Kidney (tissue), 14 donors: ENCODE results near the gene MYRIP. TPM values are rescaled to one million over a fixed set of nuclear protein-coding genes. Genes with fewer than 3 reads are reported as not detected.
A peak's percentile ranks its signal among the peaks of the same experiment; 100 is the strongest.

ENCODE experiments used
- DNase-seq, 5 donors: peaks; one replicate each; pipeline ENCODE4 v3.0.0-alpha.2; 2013 to 2020
- FAIRE-seq: peaks from 2 replicates; lab custom pipeline; 2012; peaks lifted over from hg19 to GRCh38; lab: Jason Lieb, UNC
- H3K27ac ChIP-seq, 2 donors: one replicate each; pipeline ENCODE4 v1.7.0; 2013; ENCODE audit warnings: low read depth in 2 of 2, low read length in 2 of 2, inconsistent platforms in 1 of 2
- H3K27me3 ChIP-seq: one replicate; pipeline ENCODE4 v1.7.1; 2013; ENCODE audit warnings: low read length, inconsistent platforms; ENCODE audit not compliant: control insufficient read depth, insufficient read depth
- H3K36me3 ChIP-seq, 3 donors: one replicate each; pipeline versions ENCODE4 v1.7.0 to v1.7.1; 2013; ENCODE audit warnings: low read length in 3 of 3, control low read depth in 1 of 3, inconsistent platforms in 1 of 3; ENCODE audit not compliant: insufficient read depth in 3 of 3, control insufficient read depth in 2 of 3
- H3K4me1 ChIP-seq, 3 donors: one replicate each; pipeline versions ENCODE4 v1.7.0 to v1.7.1; 2013; ENCODE audit warnings: low read length in 3 of 3, inconsistent platforms in 1 of 3, low read depth in 1 of 3; ENCODE audit not compliant: control insufficient read depth in 2 of 3, insufficient read depth in 2 of 3
- H3K4me3 ChIP-seq, 3 donors: one replicate each; pipeline versions ENCODE4 v1.7.0 to v1.8.1; 2013; ENCODE audit warnings: low read length in 3 of 3, control low read depth in 1 of 3, inconsistent platforms in 1 of 3
- H3K9ac ChIP-seq, 3 donors: one replicate each; pipeline versions ENCODE4 v1.7.0 to v1.7.1; 2013; ENCODE audit warnings: low read length in 3 of 3, control low read depth in 1 of 3, inconsistent platforms in 1 of 3
- H3K9me3 ChIP-seq, 3 donors: one replicate each; pipeline versions ENCODE4 v1.7.0 to v1.7.1; 2013; ENCODE audit warnings: low read length in 3 of 3, control low read depth in 1 of 3, inconsistent platforms in 1 of 3; ENCODE audit not compliant: control insufficient read depth in 2 of 3, insufficient read depth in 1 of 3
- intact Hi-C: fragments of 100-400 bp; cut with DNase I; formaldehyde crosslinking; loops from one replicate; pipeline ENCODE4 v1.11.1; 2022
- polyA plus RNA-seq: library from polyadenylated mRNA; stranded (reverse); fragments of 350-450 nt; fragmentation: Illumina TruSeq; extraction: RNeasy Lipid Tissue Mini Kit (QIAGEN cat#74804); gene quantifications from one replicate; pipeline ENCODE4 v1.2.3, GENCODE V29; 2014; ENCODE audit warnings: low read depth, low replicate concordance; ENCODE audit not compliant: insufficient read depth
- total RNA-seq: library from RNA; stranded (reverse); fragmentation: NEBNext Ultra II Directional; extraction: Animal tissue kit (Norgen Biotek cat#: 25700); gene quantifications from one replicate; pipeline ENCODE4 v1.2.1, GENCODE V29; 2021
- TF ChIP-seq, protein P1 (sequence below): IDR thresholded peaks from 3 replicates; pipeline ENCODE4 v1.5.1; 2012; ENCODE audit warnings: mild to moderate bottlenecking, moderate library complexity, borderline replicate concordance; ENCODE audit not compliant: insufficient read depth; ENCODE audit errors: extremely low read depth
- donor health status: control.
- donor health status: control.
- donor health status: control.
- donor health status: control.
- donor health status: control.
- donor health status: DM: yes; HTN: yes; CAD: no.
- donor health status: Normal renal cell carcinoma (clear cell type).

MYRIP gene
- total and polyA plus RNA-seq, 2 donors from 2014 or later, result 0.92 to 6.6 TPM

DNA sequence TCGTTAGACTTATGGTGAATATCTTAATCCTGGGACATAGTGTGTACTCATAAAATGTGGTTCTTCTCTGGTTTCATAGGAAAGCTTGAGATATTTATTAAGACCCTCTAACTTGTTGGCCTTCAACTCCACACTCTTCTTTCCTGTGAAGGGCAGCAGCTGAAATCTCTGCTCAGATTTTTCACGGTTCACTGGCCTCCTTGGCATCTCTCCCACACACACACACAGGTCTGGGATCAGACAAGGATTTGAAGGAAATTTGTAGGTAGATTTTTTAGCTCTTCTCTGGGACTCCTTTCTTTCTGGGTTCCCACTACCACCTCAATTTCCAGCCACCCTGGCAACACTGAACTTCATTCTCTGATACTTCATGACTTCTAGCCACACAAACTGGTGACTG, 70.2 kb downstream of the MYRIP start:
- intact Hi-C loops, result no loop called here
- FAIRE-seq, result no peak
- no peak overlapping the region for H3K9ac ChIP-seq

DNA sequence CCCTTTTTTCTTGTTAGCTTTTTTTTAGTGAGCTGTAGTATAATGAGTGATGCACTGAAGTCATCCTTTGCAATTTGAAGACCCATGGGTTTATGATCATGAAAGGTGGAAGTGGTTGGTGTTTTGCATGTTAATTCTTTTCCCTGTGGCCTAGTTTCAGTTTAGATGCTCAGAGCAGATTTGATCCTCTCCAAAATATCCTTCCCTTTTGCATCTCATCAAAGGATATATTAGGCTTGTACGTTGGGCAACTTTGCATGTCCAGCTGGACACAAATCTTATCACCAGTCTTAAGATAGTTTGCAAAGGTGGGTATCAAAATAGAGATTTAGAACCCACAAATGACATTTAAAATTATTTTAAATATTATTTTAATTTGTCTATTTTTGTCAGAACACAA, 72.7 kb downstream of the MYRIP start:
- Histone ChIP-seq H3K9ac (no peak overlapping the region), H3K4me1 (peaks cover 0 to 7% (median 0%) of the 10 kb centered on the region in 3 donors), H3K9me3 (peaks cover 0 to 4% (median 0%) of the 10 kb centered on the region in 3 donors), H3K36me3 (no peaks in the 10 kb centered on the region), H3K27me3 (no peaks in the 10 kb centered on the region), H3K4me3 (no peak overlapping the region), H3K27ac (no peak overlapping the region)
- DNase-seq (no peak), FAIRE-seq (no peak)
- TF ChIP-seq, protein P1, sequence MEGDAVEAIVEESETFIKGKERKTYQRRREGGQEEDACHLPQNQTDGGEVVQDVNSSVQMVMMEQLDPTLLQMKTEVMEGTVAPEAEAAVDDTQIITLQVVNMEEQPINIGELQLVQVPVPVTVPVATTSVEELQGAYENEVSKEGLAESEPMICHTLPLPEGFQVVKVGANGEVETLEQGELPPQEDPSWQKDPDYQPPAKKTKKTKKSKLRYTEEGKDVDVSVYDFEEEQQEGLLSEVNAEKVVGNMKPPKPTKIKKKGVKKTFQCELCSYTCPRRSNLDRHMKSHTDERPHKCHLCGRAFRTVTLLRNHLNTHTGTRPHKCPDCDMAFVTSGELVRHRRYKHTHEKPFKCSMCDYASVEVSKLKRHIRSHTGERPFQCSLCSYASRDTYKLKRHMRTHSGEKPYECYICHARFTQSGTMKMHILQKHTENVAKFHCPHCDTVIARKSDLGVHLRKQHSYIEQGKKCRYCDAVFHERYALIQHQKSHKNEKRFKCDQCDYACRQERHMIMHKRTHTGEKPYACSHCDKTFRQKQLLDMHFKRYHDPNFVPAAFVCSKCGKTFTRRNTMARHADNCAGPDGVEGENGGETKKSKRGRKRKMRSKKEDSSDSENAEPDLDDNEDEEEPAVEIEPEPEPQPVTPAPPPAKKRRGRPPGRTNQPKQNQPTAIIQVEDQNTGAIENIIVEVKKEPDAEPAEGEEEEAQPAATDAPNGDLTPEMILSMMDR, result no peak
- intact Hi-C loops, result no loop called here

More for the DNA sequence above, 70.2 kb downstream of the MYRIP start:
- H3K4me1 ChIP-seq, result peaks cover 0 to 7% (median 0%) of the 10 kb centered on the region in 3 donors
- no peaks in the 10 kb centered on the region for H3K27me3 ChIP-seq
- H3K36me3 ChIP-seq, result no peaks in the 10 kb centered on the region
- peak in 3 of 5 donors; percentile 20 to 29 (median 24) for DNase-seq
- no peak overlapping the region for H3K27ac ChIP-seq
- peaks cover 0 to 4% (median 0%) of the 10 kb centered on the region in 3 donors for H3K9me3 ChIP-seq
- TF ChIP-seq, protein P1, result no peak
- no peak overlapping the region for H3K4me3 ChIP-seq

DNA sequence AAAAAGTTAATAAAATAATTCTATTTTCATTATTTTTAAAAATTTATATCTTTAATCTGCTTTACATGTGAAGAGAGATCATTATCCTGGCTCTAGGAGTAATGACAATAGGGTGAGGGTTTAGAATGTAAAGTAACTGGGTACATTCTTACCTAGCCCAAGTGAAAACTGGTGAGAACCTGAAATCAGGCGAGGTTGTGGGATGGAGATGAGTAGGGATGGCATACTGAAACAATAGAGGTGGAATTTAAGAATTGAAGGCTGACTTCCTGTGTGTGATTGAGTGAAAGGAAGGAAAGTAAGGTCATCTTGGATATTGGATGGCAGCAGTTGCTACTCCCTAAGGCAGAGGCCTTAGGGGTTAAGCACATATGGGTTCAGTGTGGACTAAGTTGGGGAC, 82.7 kb downstream of the MYRIP start:
- Histone ChIP-seq H3K9me3 (no peaks in the 10 kb centered on the region), H3K4me1 (no peaks in the 10 kb centered on the region), H3K9ac (no peak overlapping the region), H3K36me3 (no peaks in the 10 kb centered on the region), H3K4me3 (no peak overlapping the region), H3K27ac (no peak overlapping the region), H3K27me3 (no peaks in the 10 kb centered on the region)
- intact Hi-C loops, result no loop called here
- TF ChIP-seq, protein P1, result no peak
- DNase-seq (no peak), FAIRE-seq (no peak)

DNA sequence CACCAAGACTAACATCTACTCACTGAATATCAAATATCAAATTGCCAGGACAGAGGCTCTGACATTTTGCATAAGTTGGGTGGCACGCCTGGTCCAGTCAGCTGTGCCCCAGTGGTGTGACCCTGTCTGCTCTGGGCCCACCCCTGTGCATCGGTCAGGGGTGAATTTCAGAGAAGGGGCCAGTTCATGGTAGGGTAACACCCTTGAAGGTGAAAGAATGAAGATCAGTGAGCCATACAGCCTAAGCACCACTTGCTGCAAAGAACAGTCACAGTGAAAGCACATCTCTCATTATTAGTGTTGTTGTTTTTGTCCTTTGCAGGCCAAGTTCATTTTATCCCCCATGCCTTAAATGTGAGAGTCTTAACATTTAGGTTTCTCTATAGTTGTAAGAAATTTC, 86.8 kb downstream of the MYRIP start:
- no peaks in the 10 kb centered on the region for H3K9me3 ChIP-seq
- FAIRE-seq, result no peak
- intact Hi-C loops, result no loop called here
- no peak for DNase-seq
- no peak overlapping the region for H3K27ac ChIP-seq
- TF ChIP-seq, protein P1, result no peak
- H3K4me3 ChIP-seq, result no peak overlapping the region
- H3K9ac ChIP-seq, result no peak overlapping the region
- H3K36me3 ChIP-seq, result no peaks in the 10 kb centered on the region
- H3K4me1 ChIP-seq, result no peaks in the 10 kb centered on the region
- H3K27me3 ChIP-seq, result no peaks in the 10 kb centered on the region
